HG03571 (cell line): Measurements from ENCODE around the gene CCR2.
"Not testable (repeated sequence)": the region's sequence is repeated elsewhere in the genome, so short reads cannot be mapped to it uniquely, and the experiment has no call there.

ENCODE experiments used
- ATAC-seq: cut with Tn5 transposase; IDR thresholded peaks from one replicate; pipeline ENCODE4 v1.9.1; 2021; ENCODE audit not compliant: unreplicated experiment

Gene CCR2

DNA sequence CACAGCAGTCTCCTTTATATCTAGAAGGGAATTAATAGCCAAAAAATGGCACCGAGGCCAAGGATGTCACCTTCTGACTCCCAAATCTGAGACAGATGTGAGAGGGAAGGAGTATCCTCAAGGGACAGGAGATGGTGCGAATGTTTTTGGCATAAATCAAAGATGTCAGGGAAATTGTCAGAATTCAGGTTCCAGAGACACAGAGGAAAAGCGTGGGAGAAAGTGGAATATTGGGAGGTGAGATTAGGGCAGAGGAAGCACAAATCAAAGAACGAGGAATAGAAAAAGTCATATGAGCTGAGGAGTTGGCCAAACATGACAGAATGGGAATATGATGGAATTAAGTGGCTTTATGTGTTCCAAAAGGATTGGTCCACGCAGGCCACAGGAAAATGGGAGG lies 46.9 kb downstream of the CCR2 start:
- no peak for ATAC-seq

DNA sequence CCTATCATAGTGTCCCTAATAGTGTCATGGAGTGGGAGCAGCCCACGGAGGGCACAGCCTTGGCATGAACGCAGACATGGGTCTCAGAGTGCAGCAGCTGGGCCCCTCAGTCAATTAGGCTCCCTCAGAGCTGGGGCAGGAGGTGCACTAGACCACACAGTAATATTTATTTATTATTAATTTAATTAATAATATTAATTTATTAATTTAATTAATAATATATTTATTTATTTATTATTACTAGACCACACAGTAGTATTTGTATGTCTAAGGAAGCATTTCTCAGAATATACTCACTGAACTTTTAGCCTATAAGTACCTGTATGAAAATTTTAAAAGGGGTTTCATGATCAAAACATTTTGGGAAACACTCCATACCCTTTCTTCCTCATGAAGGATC lies 47.7 kb downstream of the CCR2 start:
- ATAC-seq = no peak

DNA sequence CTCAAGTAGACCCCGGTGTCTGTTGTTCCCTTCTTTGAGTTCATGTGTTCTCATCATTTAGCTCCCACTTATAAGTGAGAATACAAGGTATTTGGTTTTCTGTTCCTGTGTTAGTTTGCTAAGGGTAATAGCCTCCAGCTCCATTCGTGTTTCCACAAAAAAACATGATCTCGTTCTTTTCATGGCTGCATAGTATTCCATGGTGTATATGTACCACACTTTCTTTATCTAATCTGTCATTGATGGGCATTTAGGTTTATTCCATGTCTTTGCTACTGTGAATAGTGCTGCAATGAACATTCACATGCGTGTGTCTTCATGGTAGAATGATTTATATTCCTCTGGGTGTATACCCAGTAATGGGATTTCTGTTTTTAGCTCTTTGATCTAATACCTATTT lies 49.0 kb downstream of the CCR2 start:
- ATAC-seq = not testable (repeated sequence)

DNA sequence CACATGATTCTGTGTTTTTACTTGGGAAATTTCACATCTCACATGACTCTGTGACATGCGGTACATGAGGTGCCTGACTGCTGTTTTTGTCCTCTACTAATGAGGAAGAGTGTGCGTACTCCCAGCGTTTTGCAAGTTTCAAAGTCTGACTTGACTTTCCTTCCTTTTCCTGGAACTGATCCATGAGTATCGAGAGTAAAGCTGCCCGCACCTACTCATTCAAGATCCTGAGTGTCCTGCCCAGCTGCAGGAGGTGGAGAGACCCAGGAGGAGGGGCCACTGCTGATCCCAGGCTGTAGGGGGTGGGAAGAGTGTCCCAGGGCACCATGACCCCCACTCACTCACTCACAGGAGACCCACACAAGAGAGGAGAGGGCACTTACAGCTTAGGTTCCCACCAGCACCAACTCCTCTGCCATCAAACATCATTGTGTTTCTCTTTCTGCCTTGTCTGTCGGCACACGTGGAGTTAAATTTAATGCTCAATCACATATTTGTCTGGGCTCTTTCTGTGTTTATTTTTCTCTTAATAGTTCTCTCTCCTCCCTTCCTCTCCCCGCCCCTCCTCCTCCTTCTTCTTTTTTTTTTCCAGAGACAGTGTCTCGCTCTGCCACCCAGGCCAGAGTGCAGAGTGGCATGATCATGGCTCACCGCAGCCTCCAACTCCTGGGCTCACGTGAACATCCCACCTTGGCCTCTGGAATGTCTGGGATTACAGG lies 51.5 kb downstream of the CCR2 start:
- no peak for ATAC-seq

- no peak for ATAC-seq
These were observed 52.5 kb downstream of the CCR2 start for GRCh38 chr3:46406443-46406787.

- ATAC-seq = no peak
These were observed 53.1 kb downstream of the CCR2 start, which contains the start of the genes CCR5AS and CCRL2 for GRCh38 chr3:46406788-46407611. TSS of gene CCR5AS (minus strand) at chr3:46407066. TSS of gene CCRL2 (plus strand) at chr3:46407259. CDS start at chr3:46408080, 821 bp downstream.

GRCh38 chr3:46407970-46408369 lies 54.1 kb downstream of the CCR2 start:
- no peak for ATAC-seq

- ATAC-seq = no peak
These were observed 54.9 kb downstream of the CCR2 start for GRCh38 chr3:46408853-46409252.

- no peak for ATAC-seq
These were observed 56.0 kb downstream of the CCR2 start for GRCh38 chr3:46409739-46410489.
